Keratinocyte (primary cell): Measurements from ENCODE around the gene RBMS3. TPM values are rescaled to one million over a fixed set of nuclear protein-coding genes. Genes with fewer than 3 reads are reported as not detected.

Source experiments
- DNase-seq: peaks from one replicate; pipeline ENCODE4 v3.0.0-alpha.2; 2011; ENCODE audit warnings: low read depth, missing footprints, low spot score
- FAIRE-seq: peaks from 2 replicates; lab custom pipeline; 2011; peaks lifted over from hg19 to GRCh38; lab: Jason Lieb, UNC
- H2AFZ ChIP-seq: 2 replicates; pipeline ENCODE4 v1.6.0; 2012; ENCODE audit warnings: low read length, control low read depth, inconsistent platforms; ENCODE audit not compliant: control insufficient read depth
- H3K27ac ChIP-seq: 2 replicates; pipeline ENCODE4 v1.5.1; 2011; ENCODE audit warnings: low read length; ENCODE audit not compliant: control insufficient read depth, insufficient read depth
- H3K27me3 ChIP-seq: 3 replicates; pipeline ENCODE4 v1.6.0; 2011; ENCODE audit warnings: low read length; ENCODE audit not compliant: control insufficient read depth, insufficient read depth; ENCODE audit errors: extremely low read depth
- H3K36me3 ChIP-seq, 2 experiments: 2 replicates in 1 of 2; 3 replicates in 1 of 2; pipeline ENCODE4 v1.5.1; 2011; ENCODE audit warnings: low read length in 2 of 2, mild to moderate bottlenecking in 1 of 2; ENCODE audit not compliant: control insufficient read depth in 2 of 2, insufficient read depth in 2 of 2; ENCODE audit errors: extremely low read depth in 1 of 2
- H3K4me1 ChIP-seq: 3 replicates; pipeline ENCODE4 v1.5.1; 2011; ENCODE audit warnings: low read length; ENCODE audit not compliant: control insufficient read depth, insufficient read depth; ENCODE audit errors: extremely low read depth
- H3K4me2 ChIP-seq: 3 replicates; pipeline ENCODE4 v1.6.0; 2011; ENCODE audit warnings: low read depth, low read length; ENCODE audit not compliant: control insufficient read depth, insufficient read depth; ENCODE audit errors: extremely low read depth
- H3K4me3 ChIP-seq, 3 experiments: fragments of 200-600 bp in 1 of 3; sonication (generic) in 1 of 3; 2 replicates in 2 of 3; 3 replicates in 1 of 3; pipeline ENCODE4 v1.5.1; 2011 to 2016; ENCODE audit warnings: low read length in 3 of 3, mild to moderate bottlenecking in 3 of 3, control low read depth in 2 of 3, inconsistent platforms in 1 of 3, low read depth in 1 of 3, mixed read lengths in 1 of 3, mixed run types in 1 of 3, moderate library complexity in 1 of 3; ENCODE audit not compliant: control insufficient read depth in 2 of 3, insufficient read depth in 2 of 3; ENCODE audit errors: extremely low read depth in 1 of 3
- H3K79me2 ChIP-seq: 2 replicates; pipeline ENCODE4 v1.6.0; 2012; ENCODE audit warnings: low read length; ENCODE audit not compliant: control insufficient read depth, insufficient read depth
- H3K9ac ChIP-seq: 3 replicates; pipeline ENCODE4 v1.6.0; 2011; ENCODE audit warnings: low read length; ENCODE audit not compliant: control insufficient read depth, insufficient read depth; ENCODE audit errors: extremely low read depth
- H3K9me1 ChIP-seq: 3 replicates; pipeline ENCODE4 v1.6.0; 2011; ENCODE audit warnings: low read length; ENCODE audit not compliant: control insufficient read depth, insufficient read depth; ENCODE audit errors: extremely low read depth
- H3K9me3 ChIP-seq: 2 replicates; pipeline ENCODE4 v1.5.1; 2012; ENCODE audit warnings: low read depth, low read length; ENCODE audit not compliant: control insufficient read depth
- H4K20me1 ChIP-seq: 3 replicates; pipeline ENCODE4 v1.6.0; 2011; ENCODE audit warnings: low read length; ENCODE audit not compliant: control insufficient read depth, insufficient read depth; ENCODE audit errors: extremely low read depth
- CTCF ChIP-seq, 3 experiments: IDR thresholded peaks in 1 of 3; conservative IDR thresholded peaks in 1 of 3; optimal IDR thresholded peaks in 1 of 3; 2 replicates in 2 of 3; 3 replicates in 1 of 3; pipeline versions ENCODE3 to v1.5.1; 2011; ENCODE audit warnings: low read length in 3 of 3, mild to moderate bottlenecking in 3 of 3, moderate library complexity in 2 of 3, control low read depth in 1 of 3, inconsistent platforms in 1 of 3; ENCODE audit not compliant: insufficient read depth in 2 of 3; ENCODE audit errors: extremely low read depth in 1 of 3
- EZH2 ChIP-seq: IDR thresholded peaks from one replicate; pipeline ENCODE4 v1.6.1; 2012; ENCODE audit warnings: inconsistent platforms, mild to moderate bottlenecking, low read length, moderate library complexity
- dilution Hi-C: fragments of 300-500 bp; cut with MboI; formaldehyde crosslinking; loops from one replicate; pipeline ENCODE4 v1.7.0; 2020; ENCODE audit warnings: low sequenced_read_pairs; ENCODE audit not compliant: extremely low pct_ligation_motif_present
- polyA plus RNA-seq, 5 experiments: library from polyadenylated mRNA; depleted of rRNA in 3 of 5; stranded (reverse) in 3 of 5; stranded (forward) in 1 of 5; unstranded in 1 of 5; fragments of >200 nt; gene quantifications; 1 replicate in 1 of 5; 2 replicates in 3 of 5; 3 replicates in 1 of 5; pipeline versions ENCODE4 v1.2.1 to v1.2.3, GENCODE V29; 2011 to 2012; ENCODE audit warnings: missing spikeins in 2 of 5, low read depth in 1 of 5, low replicate concordance in 1 of 5

Gene RBMS3
- polyA plus RNA-seq, 1 donor (not counting 4 experiments of a cell fraction or from before 2014, with no cell fraction given): 2.3 TPM

- Histone ChIP-seq H2AFZ (no peak overlapping the region), H3K9me1 (no peaks in the 10 kb centered on the region), H3K9me3 (no peaks in the 10 kb centered on the region), H3K79me2 (no peaks in the 10 kb centered on the region), H3K4me1 (no peaks in the 10 kb centered on the region), H3K9ac (no peak overlapping the region), H3K27ac (no peak overlapping the region), H3K36me3 (no peaks in the 10 kb centered on the region), H4K20me1 (no peaks in the 10 kb centered on the region), H3K4me3 (no peak overlapping the region), H3K4me2 (no peak overlapping the region), H3K27me3 (no peaks in the 10 kb centered on the region)
- dilution Hi-C loops: no loop called here
- peak; percentile 36 for FAIRE-seq
- TF ChIP-seq CTCF (optimal IDR thresholded peaks at IDR 0.05 in 1 of 3, IDR thresholded peaks at IDR 0.05 in 1 of 3, conservative IDR thresholded peaks at IDR 0.05 in 1 of 3; ENCODE audit: extremely low read depth in 1 of 3, insufficient read depth in 2 of 3, low read length in 3 of 3) (peak; percentile 69 to 72 (median 70)), EZH2 (no peak)
- peak; percentile 7 for DNase-seq
These were observed 761.5 kb downstream of the RBMS3 start for GRCh38 chr3:30042274-30042859.

DNA sequence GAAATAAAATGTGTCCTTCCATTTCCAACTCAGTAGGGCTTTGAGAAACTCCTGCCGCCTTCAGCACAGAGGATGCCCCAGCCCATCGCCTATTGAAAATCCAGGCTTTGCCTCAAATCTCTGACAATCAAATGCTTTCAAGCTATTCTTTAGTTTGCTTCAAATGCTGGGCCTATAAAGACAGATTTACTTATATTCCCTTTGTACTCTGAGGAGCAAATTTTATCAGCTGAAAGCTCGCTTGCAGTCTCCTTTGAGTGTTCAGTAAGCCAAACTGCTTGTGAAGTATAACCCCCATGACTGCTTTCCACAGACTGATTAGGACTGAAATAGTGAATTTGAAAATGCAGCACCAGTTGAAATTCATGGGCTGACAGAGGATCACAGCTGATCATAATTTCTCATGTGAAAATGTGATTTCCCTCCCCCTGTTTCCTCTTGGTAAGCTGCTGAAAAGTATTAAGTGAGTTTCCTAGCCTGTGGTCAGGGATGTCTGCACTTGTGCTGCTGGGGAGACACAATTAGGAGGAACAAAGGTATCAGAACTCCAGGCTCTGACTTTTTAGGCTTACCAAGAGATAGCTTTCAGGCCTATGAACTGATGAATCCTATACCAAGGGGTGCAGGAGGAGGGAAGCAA is 762.2 kb downstream of the RBMS3 start:
- Histone ChIP-seq H2AFZ (no peak overlapping the region), H3K9me3 (no peaks in the 10 kb centered on the region), H3K27ac (no peak overlapping the region), H3K9ac (no peak overlapping the region), H3K27me3 (no peaks in the 10 kb centered on the region), H4K20me1 (no peaks in the 10 kb centered on the region), H3K9me1 (no peaks in the 10 kb centered on the region), H3K4me2 (no peak overlapping the region), H3K4me3 (no peak overlapping the region), H3K36me3 (no peaks in the 10 kb centered on the region), H3K4me1 (no peaks in the 10 kb centered on the region), H3K79me2 (no peaks in the 10 kb centered on the region)
- DNase-seq (no peak), FAIRE-seq (no peak)
- dilution Hi-C loops: no loop called here
- TF ChIP-seq CTCF (optimal IDR thresholded peaks at IDR 0.05 in 1 of 3, IDR thresholded peaks at IDR 0.05 in 1 of 3, conservative IDR thresholded peaks at IDR 0.05 in 1 of 3; ENCODE audit: extremely low read depth in 1 of 3, insufficient read depth in 2 of 3, low read length in 3 of 3) (no peak), EZH2 (no peak)
